ENCODE data around the gene HAGHL. TPM values are rescaled to one million over a fixed set of nuclear protein-coding genes. Genes with fewer than 3 reads are reported as not detected.
A peak's percentile ranks its signal among the peaks of the same experiment; 100 is the strongest.

The HAGHL gene, protein sequence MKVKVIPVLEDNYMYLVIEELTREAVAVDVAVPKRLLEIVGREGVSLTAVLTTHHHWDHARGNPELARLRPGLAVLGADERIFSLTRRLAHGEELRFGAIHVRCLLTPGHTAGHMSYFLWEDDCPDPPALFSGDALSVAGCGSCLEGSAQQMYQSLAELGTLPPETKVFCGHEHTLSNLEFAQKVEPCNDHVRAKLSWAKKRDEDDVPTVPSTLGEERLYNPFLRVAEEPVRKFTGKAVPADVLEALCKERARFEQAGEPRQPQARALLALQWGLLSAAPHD
- 10 to 100 TPM; 14.2 to 15.2 TPM for total RNA-seq

DNA sequence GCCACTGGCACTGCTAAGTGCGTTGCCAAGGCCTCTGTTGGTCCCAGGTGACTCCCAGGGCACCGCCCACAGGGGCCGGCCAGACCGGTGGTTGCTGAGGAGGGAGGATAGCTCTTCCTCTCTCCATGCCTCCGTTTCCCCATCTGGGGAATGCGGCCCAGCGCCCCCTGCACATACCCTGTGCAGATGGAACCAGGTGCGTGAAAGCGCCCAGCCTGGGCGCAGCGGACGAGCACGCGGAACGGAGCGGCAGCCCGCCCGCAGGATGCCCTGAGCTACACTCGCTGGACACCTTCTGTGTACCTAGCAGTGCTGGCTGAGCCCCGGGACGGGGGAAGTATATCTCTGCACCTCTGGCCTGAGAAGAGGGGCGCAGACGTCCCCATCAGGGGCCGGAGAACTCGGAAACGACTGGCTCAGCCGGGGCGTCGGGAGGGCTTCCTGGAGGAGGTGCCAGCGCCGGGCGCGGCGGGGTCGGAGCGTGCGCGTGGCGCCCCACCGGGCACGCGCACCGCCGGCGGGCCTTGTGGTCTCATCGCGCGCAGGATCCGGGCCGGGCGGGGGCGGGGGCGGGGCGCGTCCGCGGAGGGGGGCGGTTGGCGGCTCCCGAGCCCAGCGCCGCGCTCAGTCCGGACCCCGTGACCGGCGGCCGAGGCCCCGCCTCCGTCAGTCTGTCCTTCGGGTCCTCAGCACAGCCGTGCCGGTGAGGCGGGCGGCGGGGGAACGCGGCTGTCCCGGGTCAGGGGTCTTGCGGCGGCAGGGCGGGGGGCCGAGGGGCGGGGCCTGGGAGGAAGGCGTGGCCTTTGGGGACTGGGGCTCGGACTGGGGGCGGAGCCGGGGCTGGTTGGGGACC, at the start of gene HAGHL, which contains the start of gene CCDC78:
TSS of gene HAGHL (plus strand) at position 669 of the 853 bp plus-strand sequence. CDS start 404 bp downstream, outside the sequence.
TSS of gene CCDC78 (minus strand) at position 6 of the 853 bp plus-strand sequence. CDS start 76 bp downstream, outside the sequence.
- Mint-ChIP-seq H3K4me1 (ENCODE audit: low read depth) (no peaks in the 10 kb centered on the region), H3K4me3 (peak within 1 kb of the TSS; percentile 56), H3K27me3 (no peaks in the 10 kb centered on the region), H3K9me3 (no peaks in the 10 kb centered on the region), H3K27ac (no peak within 1 kb of the TSS), H3K36me3 (no peaks in the 10 kb centered on the region)
- intact Hi-C loops (cut with micrococcal nuclease) = no loop called here
- ChIA-PET CTCF (interaction anchor here (1.5 to 2.7 kb wide), 4 partner anchors 9 to 14 kb away, joined by 5 to 11 read pairs (median 8); partner anchors contain the start of genes CIAO3 and METRN), POLR2A (interaction anchor here (0.6 to 3.2 kb wide), 3 partner anchors 11 to 31 kb away, joined by 3 to 9 read pairs (median 3); no protein-coding TSS in a partner anchor)
- peak; percentile 70 for DNase-seq

DNA sequence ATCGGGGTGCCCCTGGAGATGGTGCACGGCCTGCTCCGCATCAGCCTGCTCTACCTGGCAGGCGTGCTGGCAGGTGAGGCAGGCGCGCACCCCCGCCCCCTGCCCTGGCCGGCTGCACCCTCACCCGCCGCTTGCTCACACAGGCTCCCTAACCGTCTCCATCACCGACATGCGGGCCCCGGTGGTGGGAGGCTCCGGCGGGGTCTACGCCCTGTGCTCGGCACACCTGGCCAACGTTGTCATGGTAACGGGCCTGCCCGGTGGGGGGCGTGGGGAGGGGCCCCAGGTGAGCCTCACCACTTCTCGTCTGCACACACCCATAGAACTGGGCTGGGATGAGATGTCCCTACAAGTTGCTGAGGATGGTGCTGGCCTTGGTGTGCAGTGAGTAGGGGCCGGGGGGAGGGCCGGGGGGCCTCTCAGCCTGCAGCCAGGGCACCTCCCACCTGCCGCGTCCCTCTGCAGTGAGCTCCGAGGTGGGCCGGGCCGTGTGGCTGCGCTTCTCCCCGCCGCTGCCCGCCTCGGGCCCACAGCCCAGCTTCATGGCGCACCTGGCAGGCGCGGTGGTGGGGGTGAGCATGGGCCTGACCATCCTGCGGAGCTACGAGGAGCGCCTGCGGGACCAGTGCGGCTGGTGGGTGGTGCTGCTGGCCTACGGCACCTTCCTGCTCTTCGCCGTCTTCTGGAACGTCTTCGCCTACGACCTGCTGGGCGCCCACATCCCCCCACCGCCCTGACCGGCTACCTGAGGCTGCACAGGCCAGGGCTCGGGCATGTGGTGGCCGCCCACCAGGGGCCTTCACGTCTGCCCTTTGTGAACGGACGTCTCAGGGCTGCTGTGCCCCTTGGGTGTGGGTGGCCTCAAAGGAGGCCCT, 49.4 kb upstream of the HAGHL start:
- Mint-ChIP-seq H3K4me3 (no peak overlapping the region), H3K27ac (no peak overlapping the region), H3K36me3 (peaks cover 16% of the 10 kb centered on the region), H3K4me1 (ENCODE audit: low read depth) (peaks cover 31% of the 10 kb centered on the region), H3K9me3 (no peaks in the 10 kb centered on the region), H3K27me3 (no peaks in the 10 kb centered on the region)
- intact Hi-C loops (cut with micrococcal nuclease) = no loop called here
- ChIA-PET CTCF (no interaction called here), POLR2A (no interaction called here)
- no peak for DNase-seq

DNA sequence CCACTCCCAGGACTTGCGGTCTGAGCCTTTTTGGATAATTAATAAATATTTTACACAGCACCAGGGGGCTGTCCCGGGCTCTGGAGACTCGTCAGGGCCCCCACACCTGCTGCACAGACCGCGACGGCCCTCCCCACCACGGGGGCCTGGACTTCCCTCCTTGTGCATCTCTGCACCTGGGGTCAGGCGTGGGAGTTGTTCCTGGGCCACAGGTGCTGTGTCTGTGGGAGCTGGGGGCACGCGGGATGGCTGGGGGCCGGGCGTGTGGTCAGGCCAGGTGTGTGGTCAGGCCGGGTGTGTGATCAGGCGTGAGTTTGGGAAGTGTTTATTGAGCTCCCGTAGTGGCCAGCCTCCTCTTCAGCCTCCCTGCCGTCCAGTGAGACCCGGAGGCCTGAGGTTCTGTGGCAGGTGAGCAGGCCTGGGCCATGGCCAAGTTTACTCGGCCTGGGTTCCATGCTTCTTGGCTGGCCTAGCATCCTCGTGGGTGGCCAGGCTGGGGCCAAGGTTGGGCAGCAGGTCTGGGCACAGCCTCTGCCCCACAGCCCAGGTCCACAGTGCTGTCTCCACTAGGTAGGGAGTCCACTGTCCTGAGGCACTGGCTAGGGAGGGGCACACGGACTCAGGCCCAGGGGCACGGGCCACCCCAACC, 48.6 kb upstream of the HAGHL start:
- H3K36me3 Mint-ChIP-seq = peaks cover 15% of the 10 kb centered on the region
- intact Hi-C loops (cut with micrococcal nuclease) = no loop called here
- no peak overlapping the region for H3K4me3 Mint-ChIP-seq
- no peaks in the 10 kb centered on the region for H3K27me3 Mint-ChIP-seq
- ChIA-PET POLR2A (no interaction called here), CTCF (no interaction called here)
- H3K4me1 Mint-ChIP-seq (ENCODE audit: low read depth) = peaks cover 37% of the 10 kb centered on the region
- H3K9me3 Mint-ChIP-seq = no peaks in the 10 kb centered on the region
- no peak for DNase-seq
- H3K27ac Mint-ChIP-seq = no peak overlapping the region

DNA sequence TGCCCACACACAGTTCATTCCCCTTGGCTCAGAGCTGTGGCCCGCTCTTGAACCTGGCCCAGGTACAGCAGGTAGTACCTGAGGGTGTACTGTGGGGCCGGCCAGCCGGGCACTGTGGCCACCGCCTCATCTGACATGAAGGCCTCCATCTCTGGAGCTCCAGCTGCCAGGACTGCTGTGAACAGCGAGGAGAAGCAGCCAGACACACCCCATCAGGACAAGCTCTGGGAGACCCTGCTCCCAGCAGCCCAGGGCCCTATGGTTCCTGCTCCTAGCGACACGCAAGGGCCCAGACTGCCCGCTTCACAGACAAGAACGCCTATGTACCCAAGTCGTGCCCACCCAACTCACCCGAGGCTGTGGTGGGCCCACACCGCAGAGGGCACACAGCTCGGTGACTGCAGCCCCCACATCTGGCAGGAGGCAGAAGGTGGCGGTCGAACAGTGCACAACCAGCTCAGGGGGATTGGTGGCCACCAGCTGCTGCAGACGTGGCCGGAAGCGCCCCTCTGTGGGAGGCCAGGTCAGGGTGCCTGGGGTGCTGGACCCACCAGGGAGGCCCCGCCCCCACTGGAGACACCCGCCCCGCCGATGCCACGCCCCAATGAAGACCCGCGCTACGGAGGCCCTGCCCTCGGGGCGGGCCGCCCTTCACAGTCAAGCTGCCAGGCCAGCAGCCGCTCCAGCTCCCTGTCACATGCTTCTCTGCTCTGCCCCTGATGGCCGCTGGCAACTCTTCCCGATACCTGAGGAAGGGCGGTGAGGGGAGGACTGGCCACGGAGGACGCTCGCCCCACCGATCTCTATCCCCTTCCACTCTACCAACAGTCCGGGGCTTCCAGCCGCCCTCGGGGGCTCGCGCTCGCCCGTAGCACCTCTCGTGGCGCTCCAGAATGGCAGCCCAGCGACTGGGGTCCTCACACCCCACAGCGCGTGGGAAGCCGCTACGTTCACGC, 47.8 kb upstream of the HAGHL start:
- Mint-ChIP-seq H3K4me3 (peak overlapping the region; percentile 68), H3K27ac (peak overlapping the region; percentile 57), H3K9me3 (no peaks in the 10 kb centered on the region), H3K36me3 (peaks cover 16% of the 10 kb centered on the region), H3K27me3 (no peaks in the 10 kb centered on the region), H3K4me1 (ENCODE audit: low read depth) (peaks cover 37% of the 10 kb centered on the region)
- intact Hi-C loops (cut with micrococcal nuclease) = no loop called here
- ChIA-PET CTCF (interaction anchor here (1.1 kb wide), 1 partner anchor 37 kb away, joined by 3 read pairs; no protein-coding TSS in a partner anchor), POLR2A (interaction anchor here (1.7 to 2.2 kb wide), 2 partner anchors 16 to 31 kb away, joined by 5 to 8 read pairs; no protein-coding TSS in a partner anchor)
- peak; percentile 65 for DNase-seq

DNA sequence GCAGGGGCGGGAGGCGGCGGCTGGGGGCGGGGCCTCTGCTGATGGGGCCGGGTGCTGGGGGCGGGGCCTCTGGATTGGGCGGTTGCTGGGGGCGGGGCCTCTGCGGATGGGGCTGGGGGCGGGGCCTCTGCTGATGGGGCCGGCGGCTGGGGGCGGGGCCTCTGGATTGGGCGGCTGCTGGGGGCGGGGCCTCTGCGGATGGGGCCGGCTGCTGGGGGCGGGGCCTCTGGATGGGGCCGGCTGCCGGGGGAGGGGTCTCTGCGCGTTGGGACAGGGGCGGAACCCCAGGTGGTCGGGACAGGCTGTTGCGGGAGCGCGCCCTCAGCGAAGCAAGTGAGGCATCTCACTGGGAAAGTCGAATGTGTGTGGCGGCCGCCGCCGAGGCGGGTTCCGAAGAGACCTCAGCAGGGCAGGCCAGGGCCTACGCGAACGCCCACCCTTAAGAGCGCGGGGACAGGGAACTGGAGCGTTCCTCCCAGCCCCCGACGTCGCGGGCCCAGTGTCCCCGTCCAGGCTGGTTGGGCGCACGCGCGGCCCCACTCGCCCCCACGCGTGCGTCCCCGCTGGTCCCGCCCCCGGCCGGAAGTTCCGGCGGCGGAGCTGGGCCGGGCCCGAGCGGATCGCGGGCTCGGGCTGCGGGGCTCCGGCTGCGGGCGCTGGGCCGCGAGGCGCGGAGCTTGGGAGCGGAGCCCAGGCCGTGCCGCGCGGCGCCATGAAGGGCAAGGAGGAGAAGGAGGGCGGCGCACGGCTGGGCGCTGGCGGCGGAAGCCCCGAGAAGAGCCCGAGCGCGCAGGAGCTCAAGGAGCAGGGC, 46.9 kb upstream of the HAGHL start, which contains the start of gene STUB1:
TSS of gene STUB1 (plus strand) at position 597 of the 811 bp plus-strand sequence. CDS start at position 713, 116 bp downstream.
- Mint-ChIP-seq H3K4me3 (peak within 1 kb of the TSS; percentile 82), H3K4me1 (ENCODE audit: low read depth) (peaks cover 39% of the 10 kb centered on the region), H3K27me3 (no peaks in the 10 kb centered on the region), H3K27ac (peak within 1 kb of the TSS; percentile 87), H3K9me3 (no peaks in the 10 kb centered on the region), H3K36me3 (peaks cover 17% of the 10 kb centered on the region)
- ChIA-PET POLR2A (interaction anchor here (0.8 to 2.2 kb wide), 5 partner anchors 10 to 49 kb away, joined by 3 to 12 read pairs (median 5); partner anchors contain the start of gene WDR24), CTCF (interaction anchor here (0.5 to 1.6 kb wide), 5 partner anchors 12 to 323 kb away, joined by 3 to 6 read pairs (median 4); partner anchors contain the start of gene RHOT2)
- peak; percentile 94 for DNase-seq
- intact Hi-C loops (cut with micrococcal nuclease) = loop anchor here (5.0 kb wide), 1 partner anchor 93 kb away; no protein-coding TSS in a partner anchor

DNA sequence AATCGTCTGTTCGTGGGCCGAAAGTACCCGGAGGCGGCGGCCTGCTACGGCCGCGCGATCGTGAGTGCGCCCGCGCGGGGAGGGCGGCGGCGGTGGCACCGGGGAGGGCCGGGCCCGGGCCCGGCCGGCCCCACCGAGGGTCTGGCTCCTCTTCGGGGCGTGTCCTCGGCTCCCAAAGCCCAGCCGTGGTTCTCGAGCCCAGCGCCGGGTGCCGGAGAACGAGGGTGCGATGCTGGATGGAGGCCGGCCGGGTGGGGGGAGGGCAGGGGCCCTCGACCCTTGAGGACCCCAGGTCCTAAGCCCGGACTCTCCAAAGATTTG, 46.3 kb upstream of the HAGHL start:
- Mint-ChIP-seq H3K27ac (no peak overlapping the region), H3K9me3 (no peaks in the 10 kb centered on the region), H3K36me3 (peaks cover 17% of the 10 kb centered on the region), H3K4me3 (peak overlapping the region; percentile 82), H3K27me3 (no peaks in the 10 kb centered on the region), H3K4me1 (ENCODE audit: low read depth) (peaks cover 35% of the 10 kb centered on the region)
- POLR2A ChIA-PET = interaction anchor here (0.8 to 2.2 kb wide), 5 partner anchors 9 to 48 kb away, joined by 3 to 12 read pairs (median 5); partner anchors contain the start of gene WDR24
- CTCF ChIA-PET = interaction anchor here (0.5 to 1.6 kb wide), 6 partner anchors 13 to 323 kb away, joined by 3 to 6 read pairs (median 4); partner anchors contain the start of gene RHOT2
- intact Hi-C loops (cut with micrococcal nuclease) = loop anchor here (5.0 kb wide), 1 partner anchor 93 kb away; no protein-coding TSS in a partner anchor
- DNase-seq = no peak

DNA sequence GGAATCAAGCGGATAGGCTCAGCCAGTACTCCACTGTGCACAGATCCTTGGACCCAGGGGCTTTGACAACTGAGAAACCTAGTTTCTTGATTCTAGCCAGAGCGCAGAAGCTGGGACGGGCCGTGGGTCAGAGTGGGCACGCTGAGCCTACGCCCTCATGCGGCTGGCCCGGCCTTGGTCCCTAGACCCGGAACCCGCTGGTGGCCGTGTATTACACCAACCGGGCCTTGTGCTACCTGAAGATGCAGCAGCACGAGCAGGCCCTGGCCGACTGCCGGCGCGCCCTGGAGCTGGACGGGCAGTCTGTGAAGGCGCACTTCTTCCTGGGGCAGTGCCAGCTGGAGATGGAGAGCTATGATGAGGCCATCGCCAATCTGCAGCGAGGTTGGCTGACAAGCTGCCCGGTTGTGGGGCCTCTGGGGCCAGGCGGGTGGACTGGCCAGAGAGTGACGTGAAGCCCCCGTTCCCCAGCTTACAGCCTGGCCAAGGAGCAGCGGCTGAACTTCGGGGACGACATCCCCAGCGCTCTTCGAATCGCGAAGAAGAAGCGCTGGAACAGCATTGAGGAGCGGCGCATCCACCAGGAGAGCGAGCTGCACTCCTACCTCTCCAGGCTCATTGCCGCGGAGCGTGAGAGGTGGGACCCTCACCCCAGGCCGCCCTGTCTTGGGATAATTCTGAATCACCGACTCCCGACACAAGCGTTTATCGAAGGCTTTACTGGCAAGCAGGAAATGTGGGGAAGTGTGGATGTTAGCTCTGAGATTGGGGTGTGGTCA, 45.8 kb upstream of the HAGHL start:
- Mint-ChIP-seq H3K27me3 (no peaks in the 10 kb centered on the region), H3K4me1 (ENCODE audit: low read depth) (peaks cover 38% of the 10 kb centered on the region), H3K36me3 (peaks cover 19% of the 10 kb centered on the region), H3K9me3 (no peaks in the 10 kb centered on the region), H3K27ac (peak overlapping the region; percentile 51), H3K4me3 (peak overlapping the region; percentile 82)
- POLR2A ChIA-PET = interaction anchor here (0.7 to 2.2 kb wide), 6 partner anchors 9 to 47 kb away, joined by 3 to 12 read pairs (median 4); partner anchors contain the start of gene WDR24
- intact Hi-C loops (cut with micrococcal nuclease) = loop anchor here (5.0 kb wide), 1 partner anchor 94 kb away; no protein-coding TSS in a partner anchor
- CTCF ChIA-PET = interaction anchor here (0.5 to 1.6 kb wide), 6 partner anchors 13 to 322 kb away, joined by 3 to 6 read pairs (median 4); partner anchors contain the start of gene RHOT2
- peak; percentile 46 for DNase-seq

DNA sequence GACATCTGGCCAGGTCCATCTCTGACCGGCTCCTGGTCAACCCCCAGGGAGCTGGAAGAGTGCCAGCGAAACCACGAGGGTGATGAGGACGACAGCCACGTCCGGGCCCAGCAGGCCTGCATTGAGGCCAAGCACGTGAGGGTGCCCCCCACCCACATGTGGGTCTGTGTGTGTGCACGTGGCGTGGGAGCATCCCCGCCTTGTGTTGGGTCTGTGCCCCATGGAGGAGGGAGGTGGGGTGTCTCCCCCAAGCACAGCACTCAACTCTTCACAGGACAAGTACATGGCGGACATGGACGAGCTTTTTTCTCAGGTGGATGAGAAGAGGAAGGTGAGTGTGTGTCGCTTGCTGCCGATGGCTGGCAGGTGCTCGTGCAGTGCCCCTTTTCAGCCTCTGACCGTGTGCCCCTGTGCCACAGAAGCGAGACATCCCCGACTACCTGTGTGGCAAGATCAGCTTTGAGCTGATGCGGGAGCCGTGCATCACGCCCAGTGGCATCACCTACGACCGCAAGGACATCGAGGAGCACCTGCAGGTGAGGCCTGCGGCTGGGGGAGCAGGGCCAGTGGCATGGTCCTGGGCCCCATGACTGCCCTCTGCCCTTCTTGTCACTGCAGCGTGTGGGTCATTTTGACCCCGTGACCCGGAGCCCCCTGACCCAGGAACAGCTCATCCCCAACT, 45.0 kb upstream of the HAGHL start:
- H3K4me3 Mint-ChIP-seq = peak overlapping the region; percentile 82
- no peak for DNase-seq
- H3K4me1 Mint-ChIP-seq (ENCODE audit: low read depth) = peaks cover 35% of the 10 kb centered on the region
- ChIA-PET CTCF (interaction anchor here (0.6 to 1.6 kb wide), 4 partner anchors 30 to 102 kb away, joined by 3 to 4 read pairs (median 4); no protein-coding TSS in a partner anchor), POLR2A (interaction anchor here (0.7 to 1.8 kb wide), 2 partner anchors 8 to 13 kb away, joined by 3 to 12 read pairs; partner anchors contain the start of gene WDR24)
- peak overlapping the region; percentile 51 for H3K27ac Mint-ChIP-seq
- H3K27me3 Mint-ChIP-seq = no peaks in the 10 kb centered on the region
- H3K9me3 Mint-ChIP-seq = no peaks in the 10 kb centered on the region
- intact Hi-C loops (cut with micrococcal nuclease) = loop anchor here (5.0 kb wide), 1 partner anchor 95 kb away; no protein-coding TSS in a partner anchor
- peaks cover 19% of the 10 kb centered on the region for H3K36me3 Mint-ChIP-seq

Measured in activated CD4-positive, alpha-beta memory T cell treated with anti-CD3 and anti-CD28 coated beads for 36 hours (primary cell).